Measurements from ENCODE around the gene PFKFB1.

PFKFB1 gene

DNA sequence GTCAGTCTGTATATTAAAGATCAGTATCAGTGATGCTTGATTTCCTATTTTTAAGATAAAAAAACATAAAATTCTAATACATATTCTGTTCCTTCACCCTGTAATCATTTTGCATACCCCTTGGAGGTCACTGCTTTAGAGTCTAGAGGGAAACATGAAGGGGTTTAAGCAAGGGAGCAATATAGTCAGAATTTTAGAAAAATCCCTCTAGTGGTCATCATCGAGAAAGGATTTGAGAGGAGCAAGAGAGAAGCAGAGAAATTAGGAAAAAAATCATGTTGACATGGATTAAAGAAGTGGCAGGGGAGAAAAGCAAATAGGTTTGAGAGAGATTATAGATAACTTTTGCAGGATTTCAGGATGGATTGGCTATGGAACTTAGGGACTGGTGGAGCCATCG, 17.3 kb upstream of the PFKFB1 start:
- no peak for DNase-seq (ENCODE audit: extremely low read depth, insufficient read length)
- TF ChIP-seq, protein P1, sequence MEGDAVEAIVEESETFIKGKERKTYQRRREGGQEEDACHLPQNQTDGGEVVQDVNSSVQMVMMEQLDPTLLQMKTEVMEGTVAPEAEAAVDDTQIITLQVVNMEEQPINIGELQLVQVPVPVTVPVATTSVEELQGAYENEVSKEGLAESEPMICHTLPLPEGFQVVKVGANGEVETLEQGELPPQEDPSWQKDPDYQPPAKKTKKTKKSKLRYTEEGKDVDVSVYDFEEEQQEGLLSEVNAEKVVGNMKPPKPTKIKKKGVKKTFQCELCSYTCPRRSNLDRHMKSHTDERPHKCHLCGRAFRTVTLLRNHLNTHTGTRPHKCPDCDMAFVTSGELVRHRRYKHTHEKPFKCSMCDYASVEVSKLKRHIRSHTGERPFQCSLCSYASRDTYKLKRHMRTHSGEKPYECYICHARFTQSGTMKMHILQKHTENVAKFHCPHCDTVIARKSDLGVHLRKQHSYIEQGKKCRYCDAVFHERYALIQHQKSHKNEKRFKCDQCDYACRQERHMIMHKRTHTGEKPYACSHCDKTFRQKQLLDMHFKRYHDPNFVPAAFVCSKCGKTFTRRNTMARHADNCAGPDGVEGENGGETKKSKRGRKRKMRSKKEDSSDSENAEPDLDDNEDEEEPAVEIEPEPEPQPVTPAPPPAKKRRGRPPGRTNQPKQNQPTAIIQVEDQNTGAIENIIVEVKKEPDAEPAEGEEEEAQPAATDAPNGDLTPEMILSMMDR (IDR thresholded peaks at IDR 0.05; ENCODE audit: insufficient read depth, low read length, poor library complexity, severe bottlenecking) = peak; percentile 34
- Histone ChIP-seq H3K4me3 (replicated peaks; ENCODE audit: low read depth, low read length) (no peak overlapping the region), H3K36me3 (ENCODE audit: control insufficient read depth, insufficient read depth, low read length) (peaks cover 4% of the 10 kb centered on the region), H3K27me3 (replicated peaks; ENCODE audit: control insufficient read depth, insufficient read depth, low read length) (no peaks in the 10 kb centered on the region)

DNA sequence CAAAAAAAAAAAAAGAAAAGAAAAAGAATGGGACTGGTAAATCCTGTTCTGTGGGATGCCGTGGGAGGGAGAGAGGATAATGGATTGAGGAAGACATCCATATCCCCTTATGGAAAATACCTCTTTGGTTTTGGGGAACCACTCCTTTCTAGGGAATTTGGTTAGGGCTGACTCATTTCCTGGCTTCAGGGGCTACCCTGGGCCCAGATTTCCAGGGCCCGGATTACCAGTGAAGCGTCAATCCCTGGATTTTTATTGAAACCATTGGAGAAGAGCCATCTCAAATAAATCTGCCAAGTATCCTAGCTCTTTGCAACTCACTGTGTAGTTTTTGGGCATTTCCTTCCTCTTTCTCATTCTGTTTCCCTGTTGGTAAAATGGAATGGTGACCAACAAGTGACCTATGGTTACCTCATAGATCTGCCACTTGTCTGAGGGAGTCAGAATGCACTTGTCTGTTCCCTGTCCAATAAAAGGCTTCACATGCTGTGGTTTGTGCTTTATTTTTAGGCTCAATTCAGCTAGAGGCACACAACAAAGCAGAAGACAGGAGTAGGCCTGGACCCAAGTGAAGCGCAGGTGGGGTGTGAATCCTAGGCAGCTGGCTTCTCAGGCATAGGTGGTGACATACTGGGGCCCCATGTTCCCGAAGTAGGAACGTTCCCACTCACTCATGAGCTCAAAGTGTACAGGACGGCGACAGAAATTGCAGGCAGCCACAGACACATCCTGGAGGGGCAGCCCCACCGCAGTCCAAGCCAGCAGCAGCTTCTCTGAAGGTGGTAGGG, 14.8 kb upstream of the PFKFB1 start:
- TF ChIP-seq, protein P1 (IDR thresholded peaks at IDR 0.05; ENCODE audit: insufficient read depth, low read length, poor library complexity, severe bottlenecking) = no peak
- H3K36me3 ChIP-seq (ENCODE audit: control insufficient read depth, insufficient read depth, low read length) = peaks cover 4% of the 10 kb centered on the region
- H3K27me3 ChIP-seq (replicated peaks; ENCODE audit: control insufficient read depth, insufficient read depth, low read length) = no peaks in the 10 kb centered on the region
- H3K4me3 ChIP-seq (replicated peaks; ENCODE audit: low read depth, low read length) = no peak overlapping the region
- DNase-seq (ENCODE audit: extremely low read depth, insufficient read length) = no peak

DNA sequence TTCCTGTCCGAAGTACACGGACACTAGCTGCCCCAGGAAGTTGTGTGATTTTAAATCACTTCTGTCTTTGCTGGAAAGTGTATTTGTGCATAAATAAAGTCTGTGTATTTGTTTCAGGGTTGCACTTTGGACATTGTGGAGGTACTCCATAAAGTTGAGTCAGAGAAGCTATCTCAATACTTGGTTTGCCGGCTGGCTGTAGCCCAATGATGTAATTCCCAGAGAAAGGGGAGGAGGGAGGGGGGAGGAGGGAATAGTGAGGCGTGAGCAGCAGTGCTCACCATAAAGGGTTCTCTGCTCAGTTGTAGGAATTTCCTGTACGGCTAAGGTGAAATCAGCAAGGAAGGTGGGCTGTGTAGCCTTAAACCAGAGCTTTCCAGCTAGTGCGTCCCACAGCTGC, 13.7 kb upstream of the PFKFB1 start:
- DNase-seq (ENCODE audit: extremely low read depth, insufficient read length) = no peak
- TF ChIP-seq, protein P1 (IDR thresholded peaks at IDR 0.05; ENCODE audit: insufficient read depth, low read length, poor library complexity, severe bottlenecking) = no peak
- Histone ChIP-seq H3K36me3 (ENCODE audit: control insufficient read depth, insufficient read depth, low read length) (peaks cover 8% of the 10 kb centered on the region), H3K27me3 (replicated peaks; ENCODE audit: control insufficient read depth, insufficient read depth, low read length) (no peaks in the 10 kb centered on the region), H3K4me3 (replicated peaks; ENCODE audit: low read depth, low read length) (no peak overlapping the region)

DNA sequence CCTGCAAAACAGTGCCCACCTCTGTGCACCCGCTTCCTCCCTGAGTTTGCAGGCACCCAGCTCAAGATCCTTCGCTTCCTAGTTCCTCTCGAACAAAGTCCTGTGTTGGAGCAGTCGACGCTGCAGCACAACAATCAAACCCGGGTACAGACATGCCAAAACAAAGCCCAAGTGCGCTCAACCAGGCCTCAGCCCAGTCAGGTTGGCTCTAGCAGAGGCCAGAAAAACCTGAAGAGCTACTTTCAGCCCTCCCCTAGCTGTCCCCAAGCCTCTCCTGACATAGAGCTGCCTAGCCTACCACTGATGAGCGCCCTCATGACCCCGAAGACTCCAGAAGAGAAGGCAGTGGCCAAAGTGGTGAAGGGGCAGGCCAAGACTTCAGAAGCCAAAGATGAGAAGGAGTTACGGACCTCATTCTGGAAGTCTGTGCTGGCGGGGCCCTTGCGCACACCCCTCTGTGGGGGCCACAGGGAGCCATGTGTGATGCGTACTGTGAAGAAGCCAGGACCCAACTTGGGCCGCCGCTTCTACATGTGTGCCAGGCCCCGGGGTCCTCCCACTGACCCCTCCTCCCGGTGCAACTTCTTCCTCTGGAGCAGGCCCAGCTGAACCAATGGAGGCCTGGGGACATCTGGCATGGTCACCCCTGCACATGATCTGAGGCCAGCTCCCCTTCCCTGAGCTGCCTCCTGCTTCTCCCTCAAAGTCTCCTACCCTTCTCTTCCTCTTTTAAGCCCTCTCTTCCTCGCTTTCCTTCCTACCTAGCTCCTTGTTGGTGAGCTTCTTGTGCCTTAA, 13.0 kb upstream of the PFKFB1 start:
- no peaks in the 10 kb centered on the region for H3K27me3 ChIP-seq (replicated peaks; ENCODE audit: control insufficient read depth, insufficient read depth, low read length)
- peaks cover 9% of the 10 kb centered on the region for H3K36me3 ChIP-seq (ENCODE audit: control insufficient read depth, insufficient read depth, low read length)
- H3K4me3 ChIP-seq (replicated peaks; ENCODE audit: low read depth, low read length) = no peak overlapping the region
- DNase-seq (ENCODE audit: extremely low read depth, insufficient read length) = no peak
- TF ChIP-seq, protein P1 (IDR thresholded peaks at IDR 0.05; ENCODE audit: insufficient read depth, low read length, poor library complexity, severe bottlenecking) = no peak

DNA sequence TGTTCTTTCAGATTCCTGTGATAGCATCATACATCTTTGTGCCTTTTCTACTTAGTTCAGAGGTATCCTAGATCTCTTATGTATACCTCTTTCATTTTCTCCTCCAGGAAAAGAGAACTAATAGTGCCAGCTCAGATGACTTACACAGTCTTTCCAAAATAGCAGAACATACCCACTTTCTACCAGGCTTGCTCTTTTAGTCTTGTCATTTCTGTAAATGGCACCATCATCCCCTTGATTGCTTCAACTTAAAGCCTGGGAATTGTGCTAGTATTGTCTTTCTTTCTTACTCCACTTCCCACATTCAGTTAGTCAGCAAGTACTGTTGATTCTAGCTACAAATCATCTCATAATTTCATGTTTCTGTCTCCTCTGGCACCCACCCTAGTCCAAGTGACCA, 11.3 kb upstream of the PFKFB1 start:
- H3K4me3 ChIP-seq (replicated peaks; ENCODE audit: low read depth, low read length) = no peak overlapping the region
- TF ChIP-seq, protein P1 (IDR thresholded peaks at IDR 0.05; ENCODE audit: insufficient read depth, low read length, poor library complexity, severe bottlenecking) = no peak
- H3K36me3 ChIP-seq (ENCODE audit: control insufficient read depth, insufficient read depth, low read length) = peaks cover 10% of the 10 kb centered on the region
- no peak for DNase-seq (ENCODE audit: extremely low read depth, insufficient read length)
- no peaks in the 10 kb centered on the region for H3K27me3 ChIP-seq (replicated peaks; ENCODE audit: control insufficient read depth, insufficient read depth, low read length)
